ENCODE results near the gene SEH1L. TPM values are rescaled to one million over a fixed set of nuclear protein-coding genes. Genes with fewer than 3 reads are reported as not detected.

The SEH1L gene
- polyA plus RNA-seq, 2 of the 4 experiments (the other 2 are of a cell fraction) = 31.6 to 63.1 TPM

DNA sequence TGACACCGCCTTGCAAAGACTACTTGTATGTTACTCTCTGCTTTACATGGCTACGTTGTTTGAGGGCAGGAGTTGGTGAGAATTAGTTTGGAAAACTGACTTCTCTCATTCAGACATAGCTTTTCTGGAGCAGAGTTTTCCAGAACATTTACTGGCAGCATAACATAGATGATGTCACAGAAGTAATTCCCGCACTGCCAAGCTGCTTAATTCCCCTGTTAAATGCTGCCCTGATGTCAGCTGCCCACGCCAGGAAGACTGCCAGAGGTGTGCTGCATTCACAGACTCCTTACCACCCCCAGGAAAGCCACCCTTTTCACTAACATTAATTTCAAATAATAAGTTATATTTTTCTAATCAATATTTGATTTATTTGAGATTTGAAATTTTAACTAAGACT lies 39.1 kb upstream of the SEH1L start:
- Histone ChIP-seq H3K4me3 (no peak overlapping the region), H3K4me1 (no peaks in the 10 kb centered on the region), H3K9me3 (no peaks in the 10 kb centered on the region), H3K27ac (no peak overlapping the region), H3K4me2 (no peak overlapping the region)
- 75% methylated on average over 4 of the region's 4 CpGs for WGBS (ENCODE audit: missing lambda C conversion rate)
- ATAC-seq = no peak
- TF ChIP-seq MYC (IDR thresholded peaks at IDR 0.05; ENCODE audit: borderline replicate concordance, low read length) (no peak), MAZ (IDR thresholded peaks at IDR 0.05; ENCODE audit: borderline replicate concordance, low read depth, low read length) (no peak), TFCP2L1 (CRISPR knock-in tag; IDR thresholded peaks at IDR 0.05) (no peak), CHD2 (IDR thresholded peaks at IDR 0.05; ENCODE audit: low read length, partially characterized antibody) (no peak), RCOR1 (IDR thresholded peaks at IDR 0.05; ENCODE audit: low read depth, low read length) (no peak), EHF (CRISPR knock-in tag; IDR thresholded peaks at IDR 0.05) (no peak), KDM1A (IDR thresholded peaks at IDR 0.05; ENCODE audit: low read depth) (no peak), BHLHE40 (IDR thresholded peaks at IDR 0.05; ENCODE audit: low read depth, low read length) (no peak), KDM5A (IDR thresholded peaks at IDR 0.05) (no peak), FOXS1 (CRISPR knock-in tag; IDR thresholded peaks at IDR 0.05) (no peak), EHMT2 (IDR thresholded peaks at IDR 0.05; ENCODE audit: low read depth) (no peak), HEYL (CRISPR knock-in tag; IDR thresholded peaks at IDR 0.05) (no peak), NFE2L2 (conservative IDR thresholded peaks at IDR 0.05; ENCODE audit: low read length) (no peak), NR3C1 (IDR thresholded peaks at IDR 0.05) (no peak), CHD4 (IDR thresholded peaks at IDR 0.05; ENCODE audit: borderline replicate concordance) (no peak), ZNF302 (CRISPR knock-in tag; IDR thresholded peaks at IDR 0.05) (no peak), JUN (IDR thresholded peaks at IDR 0.05) (no peak), POLR2A (IDR thresholded peaks at IDR 0.05; ENCODE audit: low read length) (no peak)
- TF ChIP-seq, protein P1, sequence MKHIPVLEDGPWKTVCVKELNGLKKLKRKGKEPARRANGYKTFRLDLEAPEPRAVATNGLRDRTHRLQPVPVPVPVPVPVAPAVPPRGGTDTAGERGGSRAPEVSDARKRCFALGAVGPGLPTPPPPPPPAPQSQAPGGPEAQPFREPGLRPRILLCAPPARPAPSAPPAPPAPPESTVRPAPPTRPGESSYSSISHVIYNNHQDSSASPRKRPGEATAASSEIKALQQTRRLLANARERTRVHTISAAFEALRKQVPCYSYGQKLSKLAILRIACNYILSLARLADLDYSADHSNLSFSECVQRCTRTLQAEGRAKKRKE (CRISPR knock-in tag; IDR thresholded peaks at IDR 0.05; ENCODE audit: low read depth) = no peak
- CTCF ChIA-PET = interaction anchor here (0.5 to 1.4 kb wide), 3 partner anchors 9 to 166 kb away, joined by 3 to 4 read pairs (median 3); no protein-coding TSS in a partner anchor
- FAIRE-seq = no peak
- POLR2A ChIA-PET = interaction anchor here (1.5 kb wide), 1 partner anchor 25 kb away, joined by 6 read pairs; the partner anchor contains the start of gene PTPN2
- DNase-seq (ENCODE audit: low read depth in 1 of 2, low spot score in 1 of 2) = no peak

DNA sequence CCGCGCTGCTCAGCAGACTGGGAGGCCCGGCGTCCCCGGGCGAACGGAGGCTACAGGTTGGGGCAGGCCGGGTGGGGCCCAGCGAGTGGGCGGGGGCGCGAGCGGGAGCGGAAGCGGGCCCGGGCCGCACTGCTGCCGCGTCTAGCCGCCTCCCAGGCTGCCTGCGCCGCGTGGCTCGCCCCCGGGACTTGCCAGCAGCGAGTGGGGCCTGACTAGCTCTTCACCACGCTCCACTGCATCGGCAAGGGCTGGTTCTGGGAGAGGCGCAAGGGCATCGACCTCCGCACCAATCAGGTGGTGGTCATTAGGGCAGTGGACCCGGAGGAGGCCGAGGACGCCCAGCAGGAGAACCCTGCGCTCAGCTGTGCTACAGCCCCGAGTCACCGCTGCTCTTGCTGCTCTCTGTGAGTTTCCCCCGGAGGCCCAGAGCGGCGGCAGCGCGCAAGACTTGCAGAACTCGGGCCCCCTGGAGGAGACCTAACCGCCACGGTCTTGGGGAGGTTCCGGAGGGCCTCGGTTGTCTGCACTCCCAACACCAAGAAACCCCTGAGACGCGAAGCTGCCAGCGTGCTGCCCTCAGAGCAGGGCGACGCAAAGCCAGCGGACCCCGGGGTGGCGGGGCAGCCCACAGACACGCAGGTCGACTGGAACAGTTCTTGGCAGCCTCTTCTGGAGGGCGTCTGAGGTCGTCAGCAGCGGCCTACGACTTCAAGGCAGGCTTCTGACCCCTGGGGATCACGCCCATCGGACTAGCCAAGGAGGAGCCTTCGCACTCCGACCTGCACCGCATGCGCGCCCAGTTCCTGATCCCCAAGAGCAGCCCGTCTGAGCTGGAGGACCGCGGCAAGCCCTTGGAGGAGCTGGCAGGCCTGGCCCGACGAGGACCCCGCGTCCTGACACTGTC lies 36.5 kb upstream of the SEH1L start:
- POLR2A ChIA-PET = interaction anchor here (0.9 kb wide), 1 partner anchor 27 kb away, joined by 5 read pairs; the partner anchor contains the start of gene PTPN2
- CTCF ChIA-PET = no interaction called here
- no peak for ATAC-seq

More for the DNA sequence above, 36.5 kb upstream of the SEH1L start:
- no peak overlapping the region for H3K4me2 ChIP-seq
- DNase-seq (ENCODE audit: low read depth in 1 of 2, low spot score in 1 of 2) (no peak), FAIRE-seq (no peak)
- H3K4me3 ChIP-seq = no peak overlapping the region
- TF ChIP-seq PBX3 (IDR thresholded peaks at IDR 0.05) (no peak), EHF (CRISPR knock-in tag; IDR thresholded peaks at IDR 0.05) (no peak), EHMT2 (IDR thresholded peaks at IDR 0.05; ENCODE audit: low read depth) (no peak), HOXA7 (CRISPR knock-in tag; IDR thresholded peaks at IDR 0.05) (no peak), E2F6 (IDR thresholded peaks at IDR 0.05; ENCODE audit: borderline replicate concordance, low read depth) (no peak), NPAS2 (CRISPR knock-in tag; IDR thresholded peaks at IDR 0.05; ENCODE audit: borderline replicate concordance) (no peak), CEBPB (IDR thresholded peaks at IDR 0.05) (no peak)
- TF ChIP-seq, protein P2, sequence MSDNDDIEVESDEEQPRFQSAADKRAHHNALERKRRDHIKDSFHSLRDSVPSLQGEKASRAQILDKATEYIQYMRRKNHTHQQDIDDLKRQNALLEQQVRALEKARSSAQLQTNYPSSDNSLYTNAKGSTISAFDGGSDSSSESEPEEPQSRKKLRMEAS (IDR thresholded peaks at IDR 0.05) = no peak
- H3K27ac ChIP-seq = no peak overlapping the region
- no peaks in the 10 kb centered on the region for H3K4me1 ChIP-seq
- WGBS (ENCODE audit: missing lambda C conversion rate) = 86% methylated on average over 32 of the region's 75 CpGs
- H3K9me3 ChIP-seq = no peaks in the 10 kb centered on the region
